Measurements from ENCODE around the gene IL23A. TPM values are rescaled to one million over a fixed set of nuclear protein-coding genes. Genes with fewer than 3 reads are reported as not detected.

Gene IL23A, protein sequence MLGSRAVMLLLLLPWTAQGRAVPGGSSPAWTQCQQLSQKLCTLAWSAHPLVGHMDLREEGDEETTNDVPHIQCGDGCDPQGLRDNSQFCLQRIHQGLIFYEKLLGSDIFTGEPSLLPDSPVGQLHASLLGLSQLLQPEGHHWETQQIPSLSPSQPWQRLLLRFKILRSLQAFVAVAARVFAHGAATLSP
- polyA plus RNA-seq, result 1 to 10 TPM in 1 of 3 donors, under 1 TPM in 1, not detected in 1; 0.62 to 3.1 TPM

DNA sequence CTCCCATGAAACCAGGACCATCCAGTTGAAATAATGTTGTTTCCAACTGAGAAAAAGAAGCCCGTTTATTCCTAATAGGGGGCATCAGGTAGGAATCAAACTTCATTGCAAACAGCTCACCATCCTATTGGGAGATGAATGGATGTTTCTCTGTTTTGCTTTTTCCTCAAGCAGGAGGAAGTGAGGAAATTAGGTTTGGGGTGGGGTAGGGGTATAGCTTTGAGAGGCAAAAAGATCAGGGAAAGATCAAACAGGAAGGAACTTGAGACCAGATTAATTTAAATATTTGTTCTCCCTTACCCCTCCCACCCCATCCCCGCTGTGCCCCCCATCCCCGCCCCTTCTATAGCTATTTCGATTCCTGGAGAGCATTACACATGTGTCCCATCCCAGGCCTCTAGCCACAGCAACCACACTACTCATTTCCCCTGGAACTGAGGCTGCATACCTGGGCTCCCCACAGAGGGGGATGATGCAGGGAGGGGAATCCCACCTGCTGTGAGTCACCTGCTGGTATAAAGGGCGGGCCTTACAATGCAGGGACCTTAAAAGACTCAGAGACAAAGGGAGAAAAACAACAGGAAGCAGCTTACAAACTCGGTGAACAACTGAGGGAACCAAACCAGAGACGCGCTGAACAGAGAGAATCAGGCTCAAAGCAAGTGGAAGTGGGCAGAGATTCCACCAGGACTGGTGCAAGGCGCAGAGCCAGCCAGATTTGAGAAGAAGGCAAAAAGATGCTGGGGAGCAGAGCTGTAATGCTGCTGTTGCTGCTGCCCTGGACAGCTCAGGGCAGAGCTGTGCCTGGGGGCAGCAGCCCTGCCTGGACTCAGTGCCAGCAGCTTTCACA, at the start of gene IL23A:
IL23A (plus strand) TSS at position 577 of the 850 bp plus-strand sequence; CDS start at position 738, 161 bp downstream.
- H3K27ac ChIP-seq (ENCODE audit: low read depth, low read length), result no peak within 1 kb of the TSS
- 33 to 55% (median 44%) methylated on average over 9 of the region's 9 CpGs for WGBS, 3 donors

- 51 to 82% (median 55%) methylated on average over 5 of the region's 5 CpGs for WGBS, 3 donors
- no peak overlapping the region for H3K27ac ChIP-seq (ENCODE audit: low read depth, low read length)
Observed at GRCh38 chr12:56293795-56294194, 44.9 kb upstream of the IL23A start.

GRCh38 chr12:56296295-56296694, 42.4 kb upstream of the IL23A start:
- H3K27ac ChIP-seq (ENCODE audit: low read depth, low read length), result no peak overlapping the region
- WGBS, 3 donors, result 56 to 72% (median 56%) methylated on average over 5 of the region's 5 CpGs

DNA sequence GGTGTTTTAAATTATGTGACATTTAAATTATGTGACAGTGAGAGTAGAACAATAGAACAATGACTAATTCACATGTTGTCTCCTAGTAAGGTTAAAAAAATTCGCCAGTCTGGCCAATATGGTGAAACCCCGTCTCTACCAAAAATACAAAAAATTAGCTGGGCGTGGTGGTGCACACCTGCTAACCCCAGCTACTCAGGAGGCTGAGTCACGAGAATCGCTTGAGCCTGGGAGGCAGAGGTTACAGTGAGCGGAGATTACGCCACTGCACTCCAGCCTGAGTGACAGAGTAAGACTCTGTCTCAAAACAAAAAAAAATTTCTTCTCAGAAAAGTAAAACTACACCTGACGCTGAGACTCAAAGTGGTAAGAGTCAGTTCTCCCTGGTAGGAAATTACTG, 41.3 kb upstream of the IL23A start:
- H3K27ac ChIP-seq (ENCODE audit: low read depth, low read length), result no peak overlapping the region
- 76 to 92% (median 84%) methylated on average over 8 of the region's 8 CpGs for WGBS, 3 donors

DNA sequence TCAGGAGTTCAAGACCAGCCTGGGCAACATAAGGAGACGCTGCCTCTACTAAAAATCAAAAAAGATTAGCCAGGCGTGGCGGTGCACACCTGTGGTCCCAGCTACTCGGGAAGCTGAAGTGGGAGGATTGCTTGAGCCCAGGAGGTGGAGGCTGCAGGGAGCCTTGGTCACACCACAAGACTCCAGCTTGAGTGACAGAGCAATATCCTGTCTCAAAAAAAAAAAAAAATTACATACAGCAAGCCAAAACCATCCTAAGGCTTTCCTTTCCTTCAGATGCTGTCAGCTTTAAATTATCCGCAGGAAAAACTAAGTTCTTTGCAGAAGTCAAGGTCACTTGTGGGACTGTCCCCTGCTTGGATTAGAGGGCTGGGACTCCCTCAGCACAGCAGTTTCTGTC, 39.9 kb upstream of the IL23A start:
- no peak overlapping the region for H3K27ac ChIP-seq (ENCODE audit: low read depth, low read length)
- WGBS, 3 donors, result 62 to 70% (median 62%) methylated on average over 5 of the region's 5 CpGs

DNA sequence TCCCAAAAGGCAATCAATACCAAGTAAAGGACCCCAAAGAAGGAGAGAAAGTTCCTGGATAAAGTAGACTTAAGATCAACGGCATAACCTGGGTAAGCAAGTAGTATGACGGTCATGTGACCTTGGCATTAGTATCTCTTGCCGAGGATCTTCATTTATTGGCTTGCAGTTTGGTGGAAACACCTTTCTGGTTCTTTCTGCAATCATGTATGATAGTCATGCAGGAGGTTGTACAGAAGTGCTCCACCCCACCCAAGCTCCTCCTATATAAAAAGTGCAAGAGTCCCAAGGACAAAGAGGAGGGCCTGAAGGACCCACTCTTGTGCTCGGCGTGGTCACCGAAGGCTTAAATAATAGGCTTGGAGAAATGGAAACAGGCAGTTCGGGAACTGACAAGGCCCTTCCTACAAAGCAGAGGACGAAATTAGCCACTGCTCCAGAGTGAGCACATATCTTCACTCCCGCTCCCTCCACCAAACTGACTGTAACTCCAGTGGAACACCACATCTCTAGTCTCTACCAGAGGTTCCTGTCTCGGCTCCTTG, 39.3 kb upstream of the IL23A start:
- peak overlapping the region; percentile 79 for H3K27ac ChIP-seq (ENCODE audit: low read depth, low read length)
- 0 to 1% (median 1%) methylated on average over 10 of the region's 10 CpGs for WGBS, 3 donors

GRCh38 chr12:56299853-56300643, 38.6 kb upstream of the IL23A start, which contains the start of gene CS:
Gene CS, minus strand, starts transcription at chr12:56300330. Its CDS starts 129 bp downstream, at chr12:56300201.
- 0 to 1% (median 1%) methylated on average over 62 to 63 of the region's 63 CpGs for WGBS, 3 donors
- peak within 1 kb of the TSS; percentile 79 for H3K27ac ChIP-seq (ENCODE audit: low read depth, low read length)

- peak overlapping the region; percentile 71 for H3K27ac ChIP-seq (ENCODE audit: low read depth, low read length)
- 33 to 46% (median 34%) methylated on average over 21 of the region's 21 CpGs for WGBS, 3 donors
Observed at GRCh38 chr12:56300644-56301464, 37.8 kb upstream of the IL23A start.

- WGBS, 3 donors, result 93 to 94% (median 94%) methylated on average over 3 of the region's 3 CpGs
- no peak overlapping the region for H3K27ac ChIP-seq (ENCODE audit: low read depth, low read length)
Observed at GRCh38 chr12:56304276-56304675, 34.4 kb upstream of the IL23A start.

- no peak overlapping the region for H3K27ac ChIP-seq (ENCODE audit: low read depth, low read length)
- 88 to 92% (median 89%) methylated on average over 8 of the region's 8 CpGs for WGBS, 3 donors
Observed at GRCh38 chr12:56304872-56305590, 33.7 kb upstream of the IL23A start.

- H3K27ac ChIP-seq (ENCODE audit: low read depth, low read length), result no peak overlapping the region
- 93 to 96% (median 95%) methylated on average over 7 of the region's 7 CpGs for WGBS, 3 donors
Observed at GRCh38 chr12:56307221-56307965, 31.3 kb upstream of the IL23A start.

DNA sequence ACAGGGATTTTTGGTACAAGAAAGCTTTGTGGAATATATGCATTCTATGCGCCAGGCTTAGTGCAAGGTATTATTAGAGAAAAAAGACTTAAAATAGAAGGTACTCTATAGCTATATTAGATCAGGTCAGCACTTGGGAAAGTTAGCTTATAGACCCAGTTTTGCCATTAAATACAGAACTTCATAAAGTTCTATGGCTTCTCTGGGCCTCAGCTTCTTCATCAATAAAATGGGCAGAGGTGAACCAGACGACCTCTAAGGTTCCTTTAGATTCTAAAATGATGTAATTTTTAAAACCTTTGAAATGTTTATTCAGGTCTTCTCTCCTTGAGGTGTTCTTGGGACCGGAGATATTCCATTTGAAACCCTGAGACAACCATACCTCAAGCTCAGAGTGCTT, 30.0 kb upstream of the IL23A start:
- WGBS, 3 donors, result 89 to 94% (median 93%) methylated on average over 3 of the region's 3 CpGs

DNA sequence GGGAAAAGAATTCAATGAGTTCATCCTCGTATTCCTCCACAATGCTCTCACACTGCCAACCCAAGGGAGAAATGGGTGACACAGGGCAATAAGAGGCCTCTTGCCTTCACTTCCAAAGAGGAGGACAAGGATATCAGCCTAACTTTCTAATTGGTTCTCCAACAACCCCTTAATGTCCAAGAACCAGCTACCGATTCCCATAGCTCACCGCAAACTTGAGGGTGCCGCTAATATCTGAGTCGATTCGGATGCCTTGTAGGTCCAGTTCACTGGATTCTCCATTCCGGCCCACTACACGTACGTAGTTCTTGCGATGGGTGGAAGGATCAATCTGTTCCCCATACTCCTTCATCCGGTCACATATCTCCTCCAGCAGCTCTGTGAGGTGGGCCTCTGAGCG, 27.7 kb upstream of the IL23A start:
- 92 to 96% (median 95%) methylated on average over 12 of the region's 12 CpGs for WGBS, 3 donors

More for the DNA sequence above, 30.0 kb upstream of the IL23A start:
- H3K27ac ChIP-seq (ENCODE audit: low read depth, low read length), result no peak overlapping the region

DNA sequence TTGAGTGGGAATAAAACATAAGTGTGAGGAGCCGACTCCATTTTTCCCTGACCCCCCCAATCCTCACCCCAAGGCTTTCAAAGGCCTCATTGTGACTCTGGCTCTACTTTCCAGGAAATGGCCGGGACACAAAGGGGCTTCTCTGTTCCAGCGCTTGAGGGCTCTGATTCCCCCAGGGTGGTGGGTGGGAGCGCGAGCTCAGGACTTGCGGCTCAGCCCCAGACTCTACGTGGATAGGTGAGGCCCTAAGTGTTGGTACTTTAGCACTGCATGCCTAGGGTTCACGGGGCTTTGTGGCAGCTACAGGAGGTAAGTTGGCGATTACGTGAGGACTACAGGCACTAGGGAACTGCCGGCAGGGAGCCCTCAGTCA, 23.4 kb upstream of the IL23A start:
- WGBS, 3 donors, result 0 to 3% (median 1%) methylated on average over 11 of the region's 11 CpGs
- no peak overlapping the region for H3K27ac ChIP-seq (ENCODE audit: low read depth, low read length)

More for the DNA sequence above, 27.7 kb upstream of the IL23A start:
- H3K27ac ChIP-seq (ENCODE audit: low read depth, low read length), result no peak overlapping the region

- H3K27ac ChIP-seq (ENCODE audit: low read depth, low read length), result no peak within 1 kb of the TSS
- WGBS, 3 donors, result 0 to 1% (median 0%) methylated on average over 62 of the region's 62 CpGs
Observed at GRCh38 chr12:56315622-56316473, 22.8 kb upstream of the IL23A start, which contains the start of gene CNPY2. Gene CNPY2, minus strand, starts transcription at chr12:56315988. Its CDS starts 771 bp downstream, at chr12:56315217.

DNA sequence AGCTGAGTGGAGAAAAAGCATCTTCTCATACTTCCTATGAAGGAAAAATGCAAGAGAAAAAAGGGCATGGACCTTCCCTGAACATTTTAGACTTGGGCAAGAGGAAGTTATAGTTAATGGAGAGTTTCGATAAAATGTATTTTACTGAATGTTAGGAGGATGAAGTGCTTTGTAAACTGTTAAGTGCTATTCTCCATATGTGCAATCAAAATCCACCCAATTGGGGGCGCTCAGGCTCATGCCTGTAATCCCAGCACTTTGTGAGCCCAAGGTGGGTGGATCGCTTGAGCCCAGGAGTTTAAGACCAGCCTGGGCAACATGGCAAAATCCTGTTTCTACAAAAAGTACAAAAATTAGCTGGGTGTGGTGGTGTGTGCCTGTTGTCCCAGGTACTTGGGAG, 21.0 kb upstream of the IL23A start:
- H3K27ac ChIP-seq (ENCODE audit: low read depth, low read length), result no peak overlapping the region
- 94 to 99% (median 95%) methylated on average over 3 of the region's 3 CpGs for WGBS, 3 donors

Measured in adipose tissue (tissue), 3 donors.